Left renal cortex interstitium (tissue), 4 donors: ENCODE results near the gene SGF29. TPM values are rescaled to one million over a fixed set of nuclear protein-coding genes. Genes with fewer than 3 reads are reported as not detected.
"Not testable (repeated sequence)": the region's sequence is repeated elsewhere in the genome, so short reads cannot be mapped to it uniquely, and the experiment has no call there.

Experiments
- DNase-seq, 4 donors: peaks; one replicate each; pipeline ENCODE4 v3.0.0-alpha.2; 2013; ENCODE audit warnings: low read depth in 4 of 4, low spot score in 2 of 4, missing footprints in 1 of 4
- polyA plus RNA-seq, 4 donors: library from polyadenylated mRNA; unstranded; fragments of 120-200 nt; gene quantifications; one replicate each; pipeline ENCODE4 v1.2.1, GENCODE V29; 2013; ENCODE audit not compliant: insufficient read length in 4 of 4

SGF29 gene
- polyA plus RNA-seq, 4 donors: 20.5 to 24.5 (median 22.0) TPM

GRCh38 chr16:28607681-28608495 is 54.2 kb downstream of the SGF29 start:
- DNase-seq: not testable (repeated sequence)

- DNase-seq: not testable (repeated sequence)
These were observed 54.7 kb downstream of the SGF29 start for GRCh38 chr16:28608496-28608808.

GRCh38 chr16:28608867-28609596 is 55.3 kb downstream of the SGF29 start:
- DNase-seq: not testable (repeated sequence)

GRCh38 chr16:28609631-28610594 is 56.2 kb downstream of the SGF29 start, which contains the start of gene SULT1A1:
Gene SULT1A1 (minus strand): TSS chr16:28610044. CDS start chr16:28608855, 1,189 bp downstream.
- DNase-seq: no peak

GRCh38 chr16:28610595-28611191 is 57.0 kb downstream of the SGF29 start:
- no peak for DNase-seq

- DNase-seq: not testable (repeated sequence)
These were observed 58.9 kb downstream of the SGF29 start for GRCh38 chr16:28612359-28613280.

GRCh38 chr16:28613912-28614311 is 60.2 kb downstream of the SGF29 start:
- not testable (repeated sequence) for DNase-seq

GRCh38 chr16:28614561-28614960 is 60.8 kb downstream of the SGF29 start:
- DNase-seq: not testable (repeated sequence)

- DNase-seq: not testable (repeated sequence)
These were observed 61.9 kb downstream of the SGF29 start for GRCh38 chr16:28615486-28616223.

- not testable (repeated sequence) for DNase-seq
These were observed 62.5 kb downstream of the SGF29 start for GRCh38 chr16:28616224-28616577.

GRCh38 chr16:28616636-28617035 is 62.9 kb downstream of the SGF29 start:
- DNase-seq: no peak

- DNase-seq: peak in 1 of 4 donors; percentile 32
These were observed 64.2 kb downstream of the SGF29 start for GRCh38 chr16:28617874-28618273.

GRCh38 chr16:28620316-28620715 is 66.6 kb downstream of the SGF29 start:
- DNase-seq: not testable (repeated sequence)

- DNase-seq: no peak
These were observed 67.9 kb downstream of the SGF29 start for GRCh38 chr16:28621481-28622155.

- DNase-seq: not testable (repeated sequence)
These were observed 68.9 kb downstream of the SGF29 start for GRCh38 chr16:28622532-28623171.

GRCh38 chr16:28623172-28623711 is 69.5 kb downstream of the SGF29 start:
- peak in 2 of 4 donors; percentile 23 to 35 for DNase-seq

- not testable (repeated sequence) for DNase-seq
These were observed 77.2 kb downstream of the SGF29 start for GRCh38 chr16:28630905-28631304.
